Measurements from ENCODE around the gene SYNPO2.

SYNPO2 gene

DNA sequence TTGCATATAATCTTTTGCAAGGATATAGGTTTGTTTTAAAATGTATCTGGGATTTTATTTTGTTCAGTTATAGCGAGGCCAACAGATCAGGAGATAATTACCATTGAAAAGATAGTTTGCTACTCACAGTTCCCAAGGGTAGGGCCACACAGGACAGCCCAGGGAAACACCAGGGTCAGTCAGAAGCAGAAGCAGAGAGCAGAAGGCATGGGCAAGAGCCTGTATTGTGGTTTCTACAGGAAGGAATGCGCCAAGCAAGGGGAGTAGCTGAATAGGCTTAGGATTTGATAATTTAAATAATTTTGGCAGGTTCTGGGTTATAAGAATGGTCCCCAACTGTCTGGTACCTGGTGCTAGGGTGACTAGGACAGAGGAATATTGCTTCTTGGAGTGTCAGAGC, 61.6 kb downstream of the SYNPO2 start:
- TF ChIP-seq, protein P1, sequence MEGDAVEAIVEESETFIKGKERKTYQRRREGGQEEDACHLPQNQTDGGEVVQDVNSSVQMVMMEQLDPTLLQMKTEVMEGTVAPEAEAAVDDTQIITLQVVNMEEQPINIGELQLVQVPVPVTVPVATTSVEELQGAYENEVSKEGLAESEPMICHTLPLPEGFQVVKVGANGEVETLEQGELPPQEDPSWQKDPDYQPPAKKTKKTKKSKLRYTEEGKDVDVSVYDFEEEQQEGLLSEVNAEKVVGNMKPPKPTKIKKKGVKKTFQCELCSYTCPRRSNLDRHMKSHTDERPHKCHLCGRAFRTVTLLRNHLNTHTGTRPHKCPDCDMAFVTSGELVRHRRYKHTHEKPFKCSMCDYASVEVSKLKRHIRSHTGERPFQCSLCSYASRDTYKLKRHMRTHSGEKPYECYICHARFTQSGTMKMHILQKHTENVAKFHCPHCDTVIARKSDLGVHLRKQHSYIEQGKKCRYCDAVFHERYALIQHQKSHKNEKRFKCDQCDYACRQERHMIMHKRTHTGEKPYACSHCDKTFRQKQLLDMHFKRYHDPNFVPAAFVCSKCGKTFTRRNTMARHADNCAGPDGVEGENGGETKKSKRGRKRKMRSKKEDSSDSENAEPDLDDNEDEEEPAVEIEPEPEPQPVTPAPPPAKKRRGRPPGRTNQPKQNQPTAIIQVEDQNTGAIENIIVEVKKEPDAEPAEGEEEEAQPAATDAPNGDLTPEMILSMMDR (IDR thresholded peaks at IDR 0.05; ENCODE audit: insufficient read depth, low read length, poor library complexity, severe bottlenecking): no peak
- no peak for TF ChIP-seq EZH2phosphoT487 (conservative IDR thresholded peaks at IDR 0.05; ENCODE audit: low read length)
- Histone ChIP-seq H3K9me3 (ENCODE audit: insufficient read depth, low read length) (no peaks in the 10 kb centered on the region), H2AFZ (ENCODE audit: low read depth, low read length, severe bottlenecking) (no peak overlapping the region), H3F3A (ENCODE audit: insufficient read depth) (no peaks in the 10 kb centered on the region), H3K9me2 (replicated peaks; ENCODE audit: insufficient read depth, low read length) (no peaks in the 10 kb centered on the region), H3K9ac (ENCODE audit: low read length) (no peak overlapping the region), H3K27ac (ENCODE audit: low read depth, low read length) (no peak overlapping the region), H3K79me2 (ENCODE audit: insufficient read depth, low read length) (no peaks in the 10 kb centered on the region), H3K27me3 (ENCODE audit: low read length) (no peaks in the 10 kb centered on the region), H4K20me1 (ENCODE audit: low read depth, low read length) (no peaks in the 10 kb centered on the region), H3K4me3 (ENCODE audit: insufficient read depth, low read length, poor library complexity, severe bottlenecking) (no peak overlapping the region), H3K36me3 (ENCODE audit: low read length) (no peaks in the 10 kb centered on the region), H3K4me2 (ENCODE audit: low read depth, low read length, poor library complexity, severe bottlenecking) (no peak overlapping the region)

DNA sequence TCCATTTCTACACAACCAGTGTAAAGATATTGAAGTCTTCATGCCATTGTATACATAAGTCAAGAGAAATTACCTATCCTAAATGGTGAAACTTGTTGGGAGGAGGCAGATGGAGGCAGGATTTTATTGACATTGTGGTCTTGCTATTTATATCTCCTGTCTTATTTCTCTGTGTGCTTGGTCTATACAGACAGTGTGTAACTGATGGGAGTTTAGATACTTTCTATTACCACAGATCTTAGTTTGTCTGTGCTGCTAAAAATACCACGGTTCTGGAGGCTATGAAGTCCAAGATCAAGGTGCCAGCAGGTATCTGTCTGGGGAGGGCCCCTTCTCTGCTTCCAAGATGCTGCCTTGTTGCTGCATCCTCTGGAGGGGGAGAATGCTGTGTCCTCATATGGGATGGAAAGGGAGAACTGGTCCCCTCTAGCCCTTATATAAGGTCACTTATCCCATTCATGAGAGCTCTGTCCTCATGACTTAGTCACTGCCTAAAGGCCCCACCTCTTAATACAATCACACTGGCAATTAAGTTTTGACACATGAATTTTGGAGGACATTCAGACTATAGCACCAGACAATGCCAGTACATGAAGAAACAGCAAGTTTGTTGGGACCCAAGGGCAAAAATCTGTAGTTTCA, 62.4 kb downstream of the SYNPO2 start:
- Histone ChIP-seq H2AFZ (ENCODE audit: low read depth, low read length, severe bottlenecking) (no peak overlapping the region), H3K9me3 (ENCODE audit: insufficient read depth, low read length) (no peaks in the 10 kb centered on the region), H3K4me2 (ENCODE audit: low read depth, low read length, poor library complexity, severe bottlenecking) (no peak overlapping the region), H3K27ac (ENCODE audit: low read depth, low read length) (no peak overlapping the region), H3K9ac (ENCODE audit: low read length) (no peak overlapping the region), H3K9me2 (replicated peaks; ENCODE audit: insufficient read depth, low read length) (no peaks in the 10 kb centered on the region), H3K27me3 (ENCODE audit: low read length) (no peaks in the 10 kb centered on the region), H3K4me3 (ENCODE audit: insufficient read depth, low read length, poor library complexity, severe bottlenecking) (no peak overlapping the region), H3K79me2 (ENCODE audit: insufficient read depth, low read length) (no peaks in the 10 kb centered on the region), H3F3A (ENCODE audit: insufficient read depth) (no peaks in the 10 kb centered on the region), H3K36me3 (ENCODE audit: low read length) (no peaks in the 10 kb centered on the region), H4K20me1 (ENCODE audit: low read depth, low read length) (no peaks in the 10 kb centered on the region)
- TF ChIP-seq, protein P1 (IDR thresholded peaks at IDR 0.05; ENCODE audit: insufficient read depth, low read length, poor library complexity, severe bottlenecking): no peak
- TF ChIP-seq EZH2phosphoT487 (conservative IDR thresholded peaks at IDR 0.05; ENCODE audit: low read length): no peak

DNA sequence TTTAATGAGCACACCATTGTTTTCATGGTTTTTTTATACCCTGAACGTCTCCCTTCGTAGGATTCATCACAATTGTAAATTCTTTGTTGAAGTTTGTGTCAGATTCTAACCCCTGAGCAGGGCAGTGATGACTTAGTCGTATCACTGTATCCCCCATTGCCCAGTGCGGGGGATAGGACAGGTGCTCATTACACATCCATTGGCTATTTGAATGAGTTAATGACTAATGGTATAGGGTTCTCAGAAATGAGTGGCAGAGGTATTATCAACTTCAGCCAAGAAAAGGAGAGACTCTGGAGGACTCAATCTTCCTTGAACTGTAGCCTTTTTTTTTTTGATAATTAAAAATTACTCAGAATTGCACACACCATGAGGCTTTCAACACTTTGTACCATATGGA, 64.6 kb downstream of the SYNPO2 start:
- TF ChIP-seq, protein P1 (IDR thresholded peaks at IDR 0.05; ENCODE audit: insufficient read depth, low read length, poor library complexity, severe bottlenecking): no peak
- no peak for TF ChIP-seq EZH2phosphoT487 (conservative IDR thresholded peaks at IDR 0.05; ENCODE audit: low read length)

More for the DNA sequence above, 64.6 kb downstream of the SYNPO2 start:
- Histone ChIP-seq H3K9ac (ENCODE audit: low read length) (no peak overlapping the region), H3K27me3 (ENCODE audit: low read length) (no peaks in the 10 kb centered on the region), H3K27ac (ENCODE audit: low read depth, low read length) (no peak overlapping the region), H3K9me3 (ENCODE audit: insufficient read depth, low read length) (no peaks in the 10 kb centered on the region), H3K79me2 (ENCODE audit: insufficient read depth, low read length) (no peaks in the 10 kb centered on the region), H2AFZ (ENCODE audit: low read depth, low read length, severe bottlenecking) (no peak overlapping the region), H4K20me1 (ENCODE audit: low read depth, low read length) (no peaks in the 10 kb centered on the region), H3F3A (ENCODE audit: insufficient read depth) (no peaks in the 10 kb centered on the region), H3K4me3 (ENCODE audit: insufficient read depth, low read length, poor library complexity, severe bottlenecking) (no peak overlapping the region), H3K9me2 (replicated peaks; ENCODE audit: insufficient read depth, low read length) (no peaks in the 10 kb centered on the region), H3K36me3 (ENCODE audit: low read length) (no peaks in the 10 kb centered on the region), H3K4me2 (ENCODE audit: low read depth, low read length, poor library complexity, severe bottlenecking) (no peak overlapping the region)
